Epithelial cell of proximal tubule (primary cell): ENCODE results near the gene DOCK2. TPM values are rescaled to one million over a fixed set of nuclear protein-coding genes. Genes with fewer than 3 reads are reported as not detected.

Experiments used
- DNase-seq: peaks from one replicate; pipeline ENCODE4 v3.0.0-alpha.2; 2011; ENCODE audit warnings: low read depth
- H3K4me3 ChIP-seq: 2 replicates; pipeline ENCODE4 v1.5.1; 2011; ENCODE audit warnings: low read depth, mild to moderate bottlenecking, low read length
- total RNA-seq: library from RNA; depleted of rRNA; stranded (reverse); fragments of >200 nt; gene quantifications from 2 replicates; pipeline ENCODE4 v1.2.3, GENCODE V29; 2015
- TF ChIP-seq, protein P1 (sequence below): conservative IDR thresholded peaks from 2 replicates; pipeline ENCODE4 v1.5.1; 2012; ENCODE audit warnings: low read depth, mild to moderate bottlenecking, low read length

The DOCK2 gene
- total RNA-seq, 1 donor from 2014 or later: 30.4 TPM

DNA sequence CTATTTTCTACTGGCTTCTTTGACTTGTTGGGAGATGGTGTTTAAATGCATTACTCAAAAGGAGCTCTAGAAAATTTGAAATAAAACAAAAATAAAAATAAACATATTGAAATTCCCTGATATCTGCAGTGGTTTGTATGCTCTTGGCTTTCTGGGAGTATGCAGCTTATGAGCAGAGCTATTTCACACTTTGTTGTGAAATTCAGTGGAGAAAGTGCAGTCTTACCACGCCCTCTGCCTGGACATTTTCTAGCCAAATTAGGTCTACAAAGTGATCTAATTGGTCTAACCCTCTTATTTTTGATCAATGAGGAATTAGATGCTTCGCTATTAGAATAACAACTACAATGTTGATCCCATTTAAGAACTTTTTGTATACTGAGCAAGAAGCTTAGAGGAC lies 276.4 kb downstream of the DOCK2 start:
- no peak overlapping the region for H3K4me3 ChIP-seq
- no peak for DNase-seq
- TF ChIP-seq, protein P1, sequence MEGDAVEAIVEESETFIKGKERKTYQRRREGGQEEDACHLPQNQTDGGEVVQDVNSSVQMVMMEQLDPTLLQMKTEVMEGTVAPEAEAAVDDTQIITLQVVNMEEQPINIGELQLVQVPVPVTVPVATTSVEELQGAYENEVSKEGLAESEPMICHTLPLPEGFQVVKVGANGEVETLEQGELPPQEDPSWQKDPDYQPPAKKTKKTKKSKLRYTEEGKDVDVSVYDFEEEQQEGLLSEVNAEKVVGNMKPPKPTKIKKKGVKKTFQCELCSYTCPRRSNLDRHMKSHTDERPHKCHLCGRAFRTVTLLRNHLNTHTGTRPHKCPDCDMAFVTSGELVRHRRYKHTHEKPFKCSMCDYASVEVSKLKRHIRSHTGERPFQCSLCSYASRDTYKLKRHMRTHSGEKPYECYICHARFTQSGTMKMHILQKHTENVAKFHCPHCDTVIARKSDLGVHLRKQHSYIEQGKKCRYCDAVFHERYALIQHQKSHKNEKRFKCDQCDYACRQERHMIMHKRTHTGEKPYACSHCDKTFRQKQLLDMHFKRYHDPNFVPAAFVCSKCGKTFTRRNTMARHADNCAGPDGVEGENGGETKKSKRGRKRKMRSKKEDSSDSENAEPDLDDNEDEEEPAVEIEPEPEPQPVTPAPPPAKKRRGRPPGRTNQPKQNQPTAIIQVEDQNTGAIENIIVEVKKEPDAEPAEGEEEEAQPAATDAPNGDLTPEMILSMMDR: no peak

DNA sequence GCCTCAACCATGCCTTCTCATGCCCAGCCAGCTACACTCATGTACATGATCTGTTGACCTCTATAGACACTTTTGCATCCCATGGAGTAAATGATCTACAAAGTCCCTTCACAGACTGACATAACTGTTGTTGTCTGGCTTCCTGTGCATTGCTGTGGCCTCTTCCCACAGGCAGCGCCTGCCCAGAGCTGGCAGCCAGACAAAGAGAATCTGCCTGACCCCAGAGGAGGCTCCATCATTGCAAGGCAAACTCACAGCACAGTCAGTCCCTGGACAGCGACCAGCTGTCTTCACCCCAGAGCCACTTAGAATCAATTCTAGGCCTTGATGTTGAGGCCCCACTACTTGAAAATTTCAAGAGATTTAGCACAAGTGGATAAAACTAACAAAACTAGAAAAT lies 277.7 kb downstream of the DOCK2 start:
- TF ChIP-seq, protein P1: no peak

DNA sequence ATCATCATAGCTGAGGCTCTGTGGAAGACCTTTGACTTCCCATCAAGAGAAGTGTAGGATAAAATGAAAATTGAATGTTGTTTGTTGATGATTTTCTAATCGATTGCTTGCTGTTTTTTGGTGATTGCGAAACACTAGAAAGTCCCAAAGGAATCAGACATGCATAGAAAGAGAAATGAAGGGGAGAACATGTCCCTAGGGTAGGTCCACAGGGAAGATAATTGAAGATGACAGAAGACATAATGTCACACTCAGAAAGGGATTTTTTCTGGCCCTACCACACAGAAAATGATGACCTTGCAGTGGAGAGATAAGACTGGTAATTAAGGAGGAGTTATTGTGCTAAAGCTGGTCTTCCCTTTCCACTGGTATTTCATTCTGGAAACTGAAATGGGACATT lies 280.4 kb downstream of the DOCK2 start:
- DNase-seq: no peak
- no peak overlapping the region for H3K4me3 ChIP-seq
- TF ChIP-seq, protein P1: no peak

More for the DNA sequence above, 277.7 kb downstream of the DOCK2 start:
- no peak for DNase-seq
- no peak overlapping the region for H3K4me3 ChIP-seq

DNA sequence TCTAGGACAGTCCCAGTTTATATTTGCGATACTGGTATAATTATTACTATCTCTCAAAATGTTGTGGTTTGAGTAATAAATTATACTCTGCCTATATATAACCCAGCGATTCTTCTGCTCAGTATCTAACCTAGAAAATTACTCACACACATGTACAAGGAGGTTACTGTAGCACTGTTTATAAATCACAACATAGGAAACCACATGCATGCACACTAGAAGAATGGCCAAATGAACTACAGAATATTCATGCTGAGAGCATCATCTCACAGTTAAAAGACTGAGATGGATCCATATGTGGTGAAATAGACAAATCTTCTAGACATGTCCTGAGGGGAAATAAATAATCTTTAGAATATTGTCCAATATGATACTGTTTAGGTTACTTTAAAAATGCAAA lies 281.2 kb downstream of the DOCK2 start:
- no peak overlapping the region for H3K4me3 ChIP-seq
- TF ChIP-seq, protein P1: no peak
- DNase-seq: no peak

DNA sequence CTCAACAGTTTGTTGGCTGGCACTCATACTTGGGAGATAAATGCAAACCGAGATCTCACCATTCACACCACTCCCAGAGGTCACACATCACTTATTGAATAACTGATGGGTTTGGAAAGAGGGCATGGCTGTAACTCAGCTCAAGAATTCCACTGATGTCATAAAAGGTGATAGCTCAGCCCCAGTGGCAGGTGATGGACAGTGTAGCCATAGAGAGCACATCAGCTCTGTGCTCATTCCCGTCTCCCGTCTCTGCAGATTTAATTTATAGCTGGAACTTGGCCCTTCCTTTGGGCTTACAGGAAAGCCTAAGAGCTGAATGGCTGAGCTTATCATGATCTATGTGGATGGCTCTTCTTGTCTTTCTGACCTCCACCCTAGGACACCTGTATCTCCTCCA lies 283.4 kb downstream of the DOCK2 start:
- no peak for DNase-seq
- TF ChIP-seq, protein P1: no peak
- no peak overlapping the region for H3K4me3 ChIP-seq

DNA sequence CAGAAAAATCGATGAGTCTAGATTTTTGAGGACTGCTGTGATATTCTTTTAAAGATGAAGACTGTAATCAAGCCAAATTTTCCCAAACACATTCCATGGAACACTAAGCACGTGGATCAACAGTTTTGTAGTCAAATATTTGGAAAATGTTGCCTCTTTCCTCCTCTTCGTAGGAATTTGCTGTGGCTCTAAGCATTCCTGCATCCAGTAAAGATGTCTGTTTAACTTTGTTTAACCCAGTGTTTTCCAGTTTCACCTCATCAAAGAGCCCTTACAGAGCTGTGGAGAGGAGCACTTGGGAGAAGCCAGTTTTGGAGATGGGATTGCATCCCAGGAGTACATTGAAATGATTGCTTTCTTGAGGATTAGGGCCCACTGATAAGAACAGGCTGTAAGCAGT lies 284.3 kb downstream of the DOCK2 start:
- TF ChIP-seq, protein P1: no peak
- DNase-seq: no peak
- no peak overlapping the region for H3K4me3 ChIP-seq

DNA sequence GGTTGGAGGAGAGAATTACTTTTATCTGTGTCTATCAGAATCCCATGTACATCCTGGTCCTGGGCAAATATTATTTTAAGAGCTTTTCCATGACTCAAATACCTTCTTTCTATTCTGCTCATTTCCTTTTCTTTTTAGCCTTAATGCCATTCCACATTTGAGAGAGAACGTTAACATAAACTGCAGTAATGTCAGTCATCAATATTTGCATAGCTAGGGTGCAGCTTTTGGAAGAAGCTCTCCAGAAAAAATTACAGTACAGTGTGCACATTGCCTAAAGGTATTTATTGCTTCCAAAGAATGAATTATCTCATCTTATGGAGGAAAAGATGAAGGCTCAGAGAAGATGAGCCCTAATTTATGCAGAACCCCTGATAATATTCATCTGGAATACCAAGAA lies 284.9 kb downstream of the DOCK2 start:
- no peak overlapping the region for H3K4me3 ChIP-seq
- TF ChIP-seq, protein P1: no peak
- no peak for DNase-seq
